Fibroblast of skin of right quadriceps (primary cell): ENCODE measurements around the gene GRM2.

Experiments
- DNase-seq: peaks from one replicate; pipeline ENCODE4 v3.0.0-alpha.2; 2013

The GRM2 gene

GRCh38 chr3:51706021-51706485, 815 bp upstream of the GRM2 start:
- DNase-seq, result no peak

- DNase-seq, result no peak
Observed at GRCh38 chr3:51708216-51708845, 1.5 kb downstream of the GRM2 start.

GRCh38 chr3:51709004-51709420, 2.1 kb downstream of the GRM2 start:
- no peak for DNase-seq

- no peak for DNase-seq
Observed at GRCh38 chr3:51709675-51710074, 2.8 kb downstream of the GRM2 start.

GRCh38 chr3:51710631-51711351, 3.9 kb downstream of the GRM2 start:
- no peak for DNase-seq

- DNase-seq, result no peak
Observed at GRCh38 chr3:51711352-51712037, 4.6 kb downstream of the GRM2 start.

- no peak for DNase-seq
Observed at GRCh38 chr3:51712038-51712420, 5.2 kb downstream of the GRM2 start.

GRCh38 chr3:51712511-51712931, 5.7 kb downstream of the GRM2 start:
- no peak for DNase-seq

GRCh38 chr3:51712963-51713362, 6.1 kb downstream of the GRM2 start:
- no peak for DNase-seq

GRCh38 chr3:51715231-51715976, 8.5 kb downstream of the GRM2 start:
- DNase-seq, result no peak

GRCh38 chr3:51715977-51716294, 9.1 kb downstream of the GRM2 start:
- DNase-seq, result no peak

- DNase-seq, result no peak
Observed at GRCh38 chr3:51716805-51717204, 9.9 kb downstream of the GRM2 start.

GRCh38 chr3:51717446-51717845, 10.6 kb downstream of the GRM2 start:
- DNase-seq, result no peak

GRCh38 chr3:51717947-51718346, 11.1 kb downstream of the GRM2 start:
- no peak for DNase-seq

GRCh38 chr3:51718547-51719409, 11.9 kb downstream of the GRM2 start:
- no peak for DNase-seq

GRCh38 chr3:51719410-51720025, 12.7 kb downstream of the GRM2 start:
- DNase-seq, result no peak

GRCh38 chr3:51720292-51721061, 13.6 kb downstream of the GRM2 start:
- DNase-seq, result no peak

- no peak for DNase-seq
Observed at GRCh38 chr3:51721062-51721745, 14.3 kb downstream of the GRM2 start.

- DNase-seq, result no peak
Observed at GRCh38 chr3:51722362-51722761, 15.5 kb downstream of the GRM2 start.

- no peak for DNase-seq
Observed at GRCh38 chr3:51727500-51727899, 20.6 kb downstream of the GRM2 start.
